ENCODE results near the gene KCNK16.

The KCNK16 gene

DNA sequence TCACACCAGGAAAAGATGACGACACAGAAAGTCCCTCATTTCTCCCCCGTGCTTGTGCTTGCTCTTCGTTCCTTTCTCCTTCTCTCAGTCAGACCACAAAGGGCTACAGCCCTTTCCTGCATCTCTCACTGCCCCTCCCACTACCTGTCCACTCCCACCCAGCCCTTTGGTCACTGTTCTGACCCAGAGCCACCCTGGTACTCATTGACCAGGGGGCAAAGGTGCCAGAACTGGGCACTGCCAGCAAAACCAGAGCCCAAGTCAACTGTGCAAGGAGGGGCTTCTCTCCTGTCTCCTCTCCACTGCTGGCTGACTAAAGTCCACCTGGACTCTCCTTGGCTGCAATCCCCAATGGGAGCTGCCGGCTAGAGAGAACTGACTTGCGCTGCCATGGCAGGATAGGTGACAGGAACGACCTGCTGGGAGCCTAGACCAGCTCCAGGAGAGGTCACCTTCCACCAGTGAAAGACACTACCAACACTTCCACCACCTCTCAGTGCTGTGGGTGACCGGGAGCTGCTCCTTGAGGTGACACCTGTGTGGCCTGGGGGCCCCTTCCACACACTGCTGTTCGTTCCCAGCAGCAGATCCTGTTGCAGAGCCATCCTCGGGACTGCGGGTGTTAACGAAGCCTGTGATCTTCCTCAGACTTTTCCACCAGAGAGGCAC is 41.1 kb downstream of the KCNK16 start:
- TF ChIP-seq, protein P1, sequence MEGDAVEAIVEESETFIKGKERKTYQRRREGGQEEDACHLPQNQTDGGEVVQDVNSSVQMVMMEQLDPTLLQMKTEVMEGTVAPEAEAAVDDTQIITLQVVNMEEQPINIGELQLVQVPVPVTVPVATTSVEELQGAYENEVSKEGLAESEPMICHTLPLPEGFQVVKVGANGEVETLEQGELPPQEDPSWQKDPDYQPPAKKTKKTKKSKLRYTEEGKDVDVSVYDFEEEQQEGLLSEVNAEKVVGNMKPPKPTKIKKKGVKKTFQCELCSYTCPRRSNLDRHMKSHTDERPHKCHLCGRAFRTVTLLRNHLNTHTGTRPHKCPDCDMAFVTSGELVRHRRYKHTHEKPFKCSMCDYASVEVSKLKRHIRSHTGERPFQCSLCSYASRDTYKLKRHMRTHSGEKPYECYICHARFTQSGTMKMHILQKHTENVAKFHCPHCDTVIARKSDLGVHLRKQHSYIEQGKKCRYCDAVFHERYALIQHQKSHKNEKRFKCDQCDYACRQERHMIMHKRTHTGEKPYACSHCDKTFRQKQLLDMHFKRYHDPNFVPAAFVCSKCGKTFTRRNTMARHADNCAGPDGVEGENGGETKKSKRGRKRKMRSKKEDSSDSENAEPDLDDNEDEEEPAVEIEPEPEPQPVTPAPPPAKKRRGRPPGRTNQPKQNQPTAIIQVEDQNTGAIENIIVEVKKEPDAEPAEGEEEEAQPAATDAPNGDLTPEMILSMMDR (IDR thresholded peaks at IDR 0.05; ENCODE audit: low read length, missing control alignments): no peak
- no peak for DNase-seq (ENCODE audit: low read depth)
- no peak overlapping the region for H3K4me3 ChIP-seq (replicated peaks; ENCODE audit: low read depth, low read length)

DNA sequence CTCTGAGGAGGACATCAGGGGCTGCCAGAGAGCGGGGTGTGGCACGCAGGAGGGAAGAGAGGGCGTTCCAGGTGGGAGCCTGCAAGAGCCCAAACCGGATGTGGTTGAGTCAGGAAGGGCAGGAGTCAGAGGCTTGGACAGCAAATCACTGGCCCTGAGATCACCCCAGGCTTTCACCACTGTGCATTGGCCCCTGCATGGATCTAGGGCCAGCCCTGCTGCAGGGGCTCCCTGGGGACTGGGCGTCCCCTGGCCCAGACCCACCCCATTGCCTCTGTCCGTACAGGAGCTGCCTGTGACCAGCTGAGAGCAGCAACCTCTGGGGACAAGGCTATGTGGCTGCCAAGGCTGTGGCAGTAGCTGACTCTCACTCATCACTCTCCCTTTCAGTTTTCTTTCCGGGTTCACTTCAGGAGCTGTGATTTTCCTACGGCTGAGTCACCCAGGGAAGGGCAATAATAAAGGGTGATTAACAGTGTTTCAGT is 42.2 kb downstream of the KCNK16 start:
- TF ChIP-seq, protein P1 (IDR thresholded peaks at IDR 0.05; ENCODE audit: low read length, missing control alignments): no peak
- H3K4me3 ChIP-seq (replicated peaks; ENCODE audit: low read depth, low read length): no peak overlapping the region
- no peak for DNase-seq (ENCODE audit: low read depth)

- TF ChIP-seq, protein P1 (IDR thresholded peaks at IDR 0.05; ENCODE audit: low read length, missing control alignments): no peak
- no peak for DNase-seq (ENCODE audit: low read depth)
- H3K4me3 ChIP-seq (replicated peaks; ENCODE audit: low read depth, low read length): no peak overlapping the region
These were observed 43.0 kb downstream of the KCNK16 start for GRCh38 chr6:39279539-39279938.

DNA sequence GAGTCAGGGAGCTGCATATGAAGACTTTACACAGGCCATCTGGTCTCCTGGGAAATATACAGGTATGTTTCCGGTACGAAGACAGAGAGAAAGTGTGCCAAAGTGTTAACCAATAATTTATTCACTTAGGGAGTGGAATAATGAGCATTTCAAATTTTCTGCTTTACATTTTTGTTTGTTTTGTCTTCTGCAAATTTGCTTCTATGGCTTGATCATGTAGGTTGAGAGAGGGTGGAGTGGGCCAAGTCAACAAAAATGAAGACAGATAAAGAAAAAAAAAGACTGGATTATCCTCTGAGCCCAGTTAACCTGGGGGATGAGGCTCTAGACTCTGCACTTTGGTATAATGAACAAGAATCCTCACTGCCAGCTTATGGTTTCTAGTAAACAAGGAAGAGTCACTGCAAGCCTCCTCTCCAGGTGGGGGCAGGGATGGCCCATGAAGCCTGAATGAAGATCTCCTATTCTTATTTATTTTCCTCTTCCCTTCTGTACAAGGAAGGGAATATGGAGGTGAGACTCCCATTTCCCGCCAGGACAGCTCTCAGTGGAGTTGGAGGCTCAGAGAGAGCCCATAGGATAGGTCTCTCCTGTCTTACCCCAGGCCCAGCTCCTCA is 46.0 kb downstream of the KCNK16 start:
- no peak overlapping the region for H3K4me3 ChIP-seq (replicated peaks; ENCODE audit: low read depth, low read length)

DNA sequence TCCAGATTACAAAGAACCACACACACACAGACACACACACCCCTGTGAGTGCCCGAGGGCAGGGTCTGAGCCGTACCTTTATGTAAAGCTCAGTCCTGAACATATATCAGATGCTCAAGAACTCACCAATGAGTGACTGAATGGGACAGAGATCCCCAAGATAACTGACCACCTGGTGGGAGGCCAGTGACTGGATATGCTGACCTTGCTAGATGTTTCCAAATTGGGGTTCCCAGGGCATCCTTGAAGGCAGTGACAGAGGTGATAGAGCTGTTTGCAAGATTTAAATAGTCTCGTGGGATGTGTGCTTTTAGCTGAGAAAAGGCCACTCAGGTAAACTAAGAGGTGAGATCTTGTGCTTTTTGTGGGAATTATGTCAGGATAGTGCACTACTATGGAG is 47.6 kb downstream of the KCNK16 start:
- H3K4me3 ChIP-seq (replicated peaks; ENCODE audit: low read depth, low read length): no peak overlapping the region
- DNase-seq (ENCODE audit: low read depth): no peak
- TF ChIP-seq, protein P1 (IDR thresholded peaks at IDR 0.05; ENCODE audit: low read length, missing control alignments): no peak

More for the DNA sequence above, 46.0 kb downstream of the KCNK16 start:
- DNase-seq (ENCODE audit: low read depth): no peak
- TF ChIP-seq, protein P1 (IDR thresholded peaks at IDR 0.05; ENCODE audit: low read length, missing control alignments): no peak

- H3K4me3 ChIP-seq (replicated peaks; ENCODE audit: low read depth, low read length): no peak overlapping the region
- TF ChIP-seq, protein P1 (IDR thresholded peaks at IDR 0.05; ENCODE audit: low read length, missing control alignments): no peak
- no peak for DNase-seq (ENCODE audit: low read depth)
These were observed 48.0 kb downstream of the KCNK16 start for GRCh38 chr6:39274471-39274870.
